Measurements from ENCODE around the gene ZNF205. TPM values are rescaled to one million over a fixed set of nuclear protein-coding genes. Genes with fewer than 3 reads are reported as not detected.

ZNF205 gene
- total and polyA plus RNA-seq, 2 of the 13 experiments (the other 11 are each of a cell fraction or from before 2014, with no cell fraction given) = 5.8 to 10.2 TPM

DNA sequence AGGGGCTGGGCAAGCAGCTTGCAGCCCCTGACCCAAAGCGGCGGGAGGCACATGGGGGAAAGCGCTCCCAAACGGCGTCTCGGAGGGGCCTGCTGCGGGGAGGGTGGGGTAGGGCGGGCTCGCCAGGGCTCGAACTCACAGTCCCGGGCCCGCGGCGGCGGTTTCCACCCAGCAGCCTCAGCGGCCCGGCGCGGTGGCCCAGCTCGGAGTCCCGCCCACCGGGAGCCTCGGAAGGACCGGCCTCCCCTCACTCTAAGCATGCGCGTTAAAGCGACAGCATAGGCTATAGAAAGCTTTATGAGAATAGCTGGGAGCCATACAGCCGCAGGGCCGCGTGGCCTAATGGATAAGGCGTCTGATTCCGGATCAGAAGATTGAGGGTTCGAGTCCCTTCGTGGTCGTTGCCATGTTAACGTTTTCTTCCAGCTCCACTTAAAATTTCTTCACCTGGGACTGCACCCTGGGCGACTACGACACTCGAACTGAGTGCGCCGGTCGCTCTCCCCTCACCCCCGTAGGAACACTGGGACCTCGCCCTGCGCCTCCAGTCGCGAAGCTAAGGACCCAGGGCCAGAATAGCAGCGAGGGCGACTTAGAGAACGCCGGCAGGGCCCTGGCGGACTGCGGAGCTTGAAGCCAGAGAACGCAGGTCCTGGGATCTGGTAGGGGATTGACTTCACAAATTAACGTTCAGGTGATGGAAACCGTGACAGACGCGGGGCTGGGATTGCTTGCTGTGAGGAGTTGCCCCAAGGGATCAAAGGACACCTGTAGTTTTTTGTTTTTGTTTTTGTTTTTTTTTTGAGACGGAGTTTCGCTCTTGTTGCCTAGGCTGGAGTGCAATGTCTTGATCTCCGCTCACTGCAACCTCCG is 38.2 kb downstream of the ZNF205 start (continued):
- peak; percentile 67 for TF ChIP-seq ZNF12 (CRISPR knock-in tag; IDR thresholded peaks at IDR 0.05)
- TF ChIP-seq ZNF136 (CRISPR knock-in tag; IDR thresholded peaks at IDR 0.05; ENCODE audit: low read depth) = peak; percentile 81; the same call in 1 of the 2 replicates
- TF ChIP-seq NFYC (CRISPR knock-in tag; IDR thresholded peaks at IDR 0.05) = peak; percentile 36; the same call in 1 of the 2 replicates
- no peak for TF ChIP-seq KDM1A (CRISPR knock-in tag; IDR thresholded peaks at IDR 0.05)
- peak; percentile 87 for TF ChIP-seq ZNF543 (CRISPR knock-in tag; IDR thresholded peaks at IDR 0.05)
- peak; percentile 63; the same call in 1 of the 2 replicates for TF ChIP-seq ZNF205 (CRISPR knock-in tag; IDR thresholded peaks at IDR 0.05)
- TF ChIP-seq ZNF256 (CRISPR knock-in tag; conservative IDR thresholded peaks at IDR 0.05) = peak; percentile 69; the same call in 1 of the 2 replicates
- TF ChIP-seq MED1 (CRISPR knock-in tag; IDR thresholded peaks at IDR 0.05) = peak; percentile 87
- TF ChIP-seq TAF1 (CRISPR knock-in tag; IDR thresholded peaks at IDR 0.05) = no peak
- TF ChIP-seq GABPB1 (CRISPR knock-in tag; IDR thresholded peaks at IDR 0.05) = peak; percentile 77
- no peak for TF ChIP-seq ZNF7 (CRISPR knock-in tag; IDR thresholded peaks at IDR 0.05)
- peak; percentile 75; the same call in 1 of the 2 replicates for TF ChIP-seq ZNF232 (CRISPR knock-in tag; IDR thresholded peaks at IDR 0.05; ENCODE audit: borderline replicate concordance)
- TF ChIP-seq CCAR2 (optimal IDR thresholded peaks at IDR 0.05; ENCODE audit: low read depth, low read length) = no peak
- TF ChIP-seq, protein P1, sequence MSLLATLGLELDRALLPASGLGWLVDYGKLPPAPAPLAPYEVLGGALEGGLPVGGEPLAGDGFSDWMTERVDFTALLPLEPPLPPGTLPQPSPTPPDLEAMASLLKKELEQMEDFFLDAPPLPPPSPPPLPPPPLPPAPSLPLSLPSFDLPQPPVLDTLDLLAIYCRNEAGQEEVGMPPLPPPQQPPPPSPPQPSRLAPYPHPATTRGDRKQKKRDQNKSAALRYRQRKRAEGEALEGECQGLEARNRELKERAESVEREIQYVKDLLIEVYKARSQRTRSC (CRISPR knock-in tag; IDR thresholded peaks at IDR 0.05; ENCODE audit: low read depth) = 0 out of 2 replicates have a peak, but pooled peaks have one; percentile 70
- TF ChIP-seq SMARCE1 (IDR thresholded peaks at IDR 0.05; ENCODE audit: borderline replicate concordance) = no peak
- peak; percentile 74; the same call in 1 of the 2 replicates for TF ChIP-seq NR2F2 (IDR thresholded peaks at IDR 0.05; ENCODE audit: borderline replicate concordance, low read depth)
- TF ChIP-seq ZNF235 (CRISPR knock-in tag; IDR thresholded peaks at IDR 0.05; ENCODE audit: borderline replicate concordance) = 0 out of 2 replicates have a peak, but pooled peaks have one; percentile 7
- TF ChIP-seq, protein P2, sequence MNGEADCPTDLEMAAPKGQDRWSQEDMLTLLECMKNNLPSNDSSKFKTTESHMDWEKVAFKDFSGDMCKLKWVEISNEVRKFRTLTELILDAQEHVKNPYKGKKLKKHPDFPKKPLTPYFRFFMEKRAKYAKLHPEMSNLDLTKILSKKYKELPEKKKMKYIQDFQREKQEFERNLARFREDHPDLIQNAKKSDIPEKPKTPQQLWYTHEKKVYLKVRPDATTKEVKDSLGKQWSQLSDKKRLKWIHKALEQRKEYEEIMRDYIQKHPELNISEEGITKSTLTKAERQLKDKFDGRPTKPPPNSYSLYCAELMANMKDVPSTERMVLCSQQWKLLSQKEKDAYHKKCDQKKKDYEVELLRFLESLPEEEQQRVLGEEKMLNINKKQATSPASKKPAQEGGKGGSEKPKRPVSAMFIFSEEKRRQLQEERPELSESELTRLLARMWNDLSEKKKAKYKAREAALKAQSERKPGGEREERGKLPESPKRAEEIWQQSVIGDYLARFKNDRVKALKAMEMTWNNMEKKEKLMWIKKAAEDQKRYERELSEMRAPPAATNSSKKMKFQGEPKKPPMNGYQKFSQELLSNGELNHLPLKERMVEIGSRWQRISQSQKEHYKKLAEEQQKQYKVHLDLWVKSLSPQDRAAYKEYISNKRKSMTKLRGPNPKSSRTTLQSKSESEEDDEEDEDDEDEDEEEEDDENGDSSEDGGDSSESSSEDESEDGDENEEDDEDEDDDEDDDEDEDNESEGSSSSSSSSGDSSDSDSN (CRISPR knock-in tag; IDR thresholded peaks at IDR 0.05) = peak; percentile 95
- TF ChIP-seq, protein P3, sequence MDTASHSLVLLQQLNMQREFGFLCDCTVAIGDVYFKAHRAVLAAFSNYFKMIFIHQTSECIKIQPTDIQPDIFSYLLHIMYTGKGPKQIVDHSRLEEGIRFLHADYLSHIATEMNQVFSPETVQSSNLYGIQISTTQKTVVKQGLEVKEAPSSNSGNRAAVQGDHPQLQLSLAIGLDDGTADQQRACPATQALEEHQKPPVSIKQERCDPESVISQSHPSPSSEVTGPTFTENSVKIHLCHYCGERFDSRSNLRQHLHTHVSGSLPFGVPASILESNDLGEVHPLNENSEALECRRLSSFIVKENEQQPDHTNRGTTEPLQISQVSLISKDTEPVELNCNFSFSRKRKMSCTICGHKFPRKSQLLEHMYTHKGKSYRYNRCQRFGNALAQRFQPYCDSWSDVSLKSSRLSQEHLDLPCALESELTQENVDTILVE (CRISPR knock-in tag; IDR thresholded peaks at IDR 0.05) = peak; percentile 87
- peak; percentile 78; the same call in 1 of the 2 replicates for TF ChIP-seq SMAD3 (CRISPR knock-in tag; IDR thresholded peaks at IDR 0.05)
- peak; percentile 55; the same call in 1 of the 2 replicates for TF ChIP-seq KMT2A (CRISPR knock-in tag; IDR thresholded peaks at IDR 0.05)
- TF ChIP-seq ZNF44 (CRISPR knock-in tag; IDR thresholded peaks at IDR 0.05) = peak; percentile 82
- TF ChIP-seq, protein P4, sequence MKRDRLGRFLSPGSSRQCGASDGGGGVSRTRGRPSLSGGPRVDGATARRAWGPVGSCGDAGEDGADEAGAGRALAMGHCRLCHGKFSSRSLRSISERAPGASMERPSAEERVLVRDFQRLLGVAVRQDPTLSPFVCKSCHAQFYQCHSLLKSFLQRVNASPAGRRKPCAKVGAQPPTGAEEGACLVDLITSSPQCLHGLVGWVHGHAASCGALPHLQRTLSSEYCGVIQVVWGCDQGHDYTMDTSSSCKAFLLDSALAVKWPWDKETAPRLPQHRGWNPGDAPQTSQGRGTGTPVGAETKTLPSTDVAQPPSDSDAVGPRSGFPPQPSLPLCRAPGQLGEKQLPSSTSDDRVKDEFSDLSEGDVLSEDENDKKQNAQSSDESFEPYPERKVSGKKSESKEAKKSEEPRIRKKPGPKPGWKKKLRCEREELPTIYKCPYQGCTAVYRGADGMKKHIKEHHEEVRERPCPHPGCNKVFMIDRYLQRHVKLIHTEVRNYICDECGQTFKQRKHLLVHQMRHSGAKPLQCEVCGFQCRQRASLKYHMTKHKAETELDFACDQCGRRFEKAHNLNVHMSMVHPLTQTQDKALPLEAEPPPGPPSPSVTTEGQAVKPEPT (CRISPR knock-in tag; IDR thresholded peaks at IDR 0.05; ENCODE audit: low read depth) = no peak

Data from HepG2 (cell line).